GM12878 (cell line): ENCODE data around the gene RASAL2. TPM values are rescaled to one million over a fixed set of nuclear protein-coding genes. Genes with fewer than 3 reads are reported as not detected.

Experiments
- ATAC-seq: fragments of 200-7000 bp; cut with Tn5 transposase; 3 replicates; pipeline ENCODE4 v1.9.1; 2020; ENCODE audit warnings: mild to moderate bottlenecking, moderate library complexity
- BruUV-seq: library from RNA; stranded (reverse); fragments of 400-500 nt; replicated peaks from 2 replicates; lab custom pipeline; 2021; lab: Mats Ljungman, UMichigan
- CTCF ChIA-PET: fragments of 300-600 bp; sonication (Branson Sonifier 250); formaldehyde crosslinking; extraction: SDS; loops from one replicate; lab custom pipeline; 2021; ENCODE audit warnings: inconsistent platforms; lab: Yijun Ruan, JAX
- POLR2A ChIA-PET: fragments of 350-600 bp; formaldehyde crosslinking; extraction: SDS; loops from one replicate; lab custom pipeline; 2021; ENCODE audit warnings: inconsistent platforms; lab: Charles Lee
- RAD21 ChIA-PET: fragments of 300-600 bp; sonication (Branson Sonifier 250); formaldehyde crosslinking; loops from one replicate; lab custom pipeline; 2023; ENCODE audit warnings: antibody characterized with exemption; ENCODE audit not compliant: unreplicated experiment; lab: Charles Lee
- SMC1A ChIA-PET: fragments of 300-600 bp; sonication (Branson Sonifier 250); formaldehyde crosslinking; loops from one replicate; lab custom pipeline; 2023; ENCODE audit not compliant: unreplicated experiment, uncharacterized antibody; lab: Charles Lee
- DNase-seq: peaks from one replicate; pipeline ENCODE4 v3.0.0-alpha.2; 2011; ENCODE audit warnings: low read depth, low spot score
- FAIRE-seq: peaks from 3 replicates; lab custom pipeline; 2011; peaks lifted over from hg19 to GRCh38; lab: Jason Lieb, UNC
- H2AFZ ChIP-seq: 2 replicates; pipeline ENCODE4 v1.6.0; 2011; ENCODE audit warnings: low read depth, low read length, control low read depth; ENCODE audit not compliant: control insufficient read depth
- H3K27ac ChIP-seq: 2 replicates; pipeline ENCODE4 v1.5.1; 2011; ENCODE audit warnings: control low read depth; ENCODE audit not compliant: control insufficient read depth, insufficient read depth
- H3K27me3 ChIP-seq, 2 experiments: replicated peaks in 1 of 2; 2 replicates each; pipeline versions ENCODE4 v1.6.0 to v1.6.1; 2011; ENCODE audit warnings: low read length in 1 of 2; ENCODE audit not compliant: control insufficient read depth in 2 of 2, insufficient read depth in 2 of 2
- H3K36me3 ChIP-seq, 2 experiments: 2 replicates each; pipeline ENCODE4 v1.5.1; 2011; ENCODE audit warnings: low read length in 1 of 2; ENCODE audit not compliant: control insufficient read depth in 2 of 2, insufficient read depth in 2 of 2
- H3K4me1 ChIP-seq: 2 replicates; pipeline ENCODE4 v1.6.1; 2011; ENCODE audit warnings: mild to moderate bottlenecking, low read length, moderate library complexity, mixed read lengths; ENCODE audit not compliant: control insufficient read depth, insufficient read depth
- H3K4me2 ChIP-seq: 2 replicates; pipeline ENCODE4 v1.6.0; 2011; ENCODE audit warnings: control low read depth; ENCODE audit not compliant: control insufficient read depth, insufficient read depth
- H3K4me3 ChIP-seq: fragments of 200-600 bp; sonication (generic); 2 replicates; pipeline ENCODE4 v1.5.1; 2016
- H3K79me2 ChIP-seq: 2 replicates; pipeline ENCODE4 v1.6.0; 2011; ENCODE audit warnings: low read length; ENCODE audit not compliant: control insufficient read depth, insufficient read depth
- H3K9ac ChIP-seq: 2 replicates; pipeline ENCODE4 v1.8.0; 2011; ENCODE audit warnings: low read length, control low read depth, mixed read lengths; ENCODE audit not compliant: control insufficient read depth, insufficient read depth
- H3K9me3 ChIP-seq: replicated peaks from 3 replicates; pipeline ENCODE4 v1.5.1; 2011; ENCODE audit warnings: mild to moderate bottlenecking, low read length; ENCODE audit not compliant: control insufficient read depth, insufficient read depth
- H4K20me1 ChIP-seq: 2 replicates; pipeline ENCODE4 v1.6.0; 2011; ENCODE audit not compliant: control insufficient read depth, insufficient read depth
- ATF2 ChIP-seq: IDR thresholded peaks from 2 replicates; pipeline ENCODE4 v1.6.1; 2012; ENCODE audit warnings: low read length, inconsistent platforms
- CBX3 ChIP-seq: fragments of 200-600 bp; sonication (generic); IDR thresholded peaks from 2 replicates; pipeline ENCODE4 v1.6.1; 2016; ENCODE audit warnings: low read depth, borderline replicate concordance
- CHD2 ChIP-seq: IDR thresholded peaks from 2 replicates; pipeline ENCODE4 v1.6.1; 2011; ENCODE audit warnings: low read depth, low read length, improper control_type of control experiment, borderline replicate concordance
- E2F4 ChIP-seq: IDR thresholded peaks from 2 replicates; pipeline ENCODE4 v1.6.1; 2012; ENCODE audit warnings: low read depth, low read length, improper control_type of control experiment
- E2F8 ChIP-seq: fragments of 450-650 bp; IDR thresholded peaks from 2 replicates; pipeline ENCODE4 v1.6.1; 2018; ENCODE audit warnings: mild to moderate bottlenecking, low read depth, moderate library complexity; ENCODE audit not compliant: partially characterized antibody
- ESRRA ChIP-seq: IDR thresholded peaks from 2 replicates; pipeline ENCODE4 v1.6.1; 2012; ENCODE audit warnings: mild to moderate bottlenecking, low read length, improper control_type of control experiment
- KAT2A ChIP-seq: conservative IDR thresholded peaks from 2 replicates; pipeline ENCODE4 v1.6.1; 2011; ENCODE audit warnings: low read depth, low read length; ENCODE audit not compliant: control insufficient read depth
- MXI1 ChIP-seq: fragments of 150-350 bp; IDR thresholded peaks from 2 replicates; pipeline ENCODE4 v1.6.1; 2011; ENCODE audit warnings: low read depth, mild to moderate bottlenecking, inconsistent platforms, low read length, improper control_type of control experiment
- NFYB ChIP-seq: IDR thresholded peaks from 2 replicates; pipeline ENCODE4 v1.6.1; 2011; ENCODE audit warnings: low read depth, mild to moderate bottlenecking, low read length, improper control_type of control experiment, moderate library complexity; ENCODE audit not compliant: insufficient read depth
- NRF1 ChIP-seq: conservative IDR thresholded peaks from 2 replicates; pipeline ENCODE4 v1.6.1; 2011; ENCODE audit warnings: mild to moderate bottlenecking, low read depth, low read length, improper control_type of control experiment
- POLR2A ChIP-seq: IDR thresholded peaks from 2 replicates; pipeline ENCODE4 v1.6.1; 2011; ENCODE audit warnings: low read depth, mild to moderate bottlenecking, low read length
- SIX5 ChIP-seq: IDR thresholded peaks from 2 replicates; pipeline ENCODE4 v1.6.1; 2011; ENCODE audit warnings: mild to moderate bottlenecking, low read depth, low read length, moderate library complexity; ENCODE audit not compliant: severe bottlenecking
- SP1 ChIP-seq: IDR thresholded peaks from one replicate; pipeline ENCODE4 v1.6.1; 2011; ENCODE audit warnings: low read depth, low read length
- SUZ12 ChIP-seq: fragments of 200-600 bp; sonication (generic); IDR thresholded peaks from one replicate; pipeline ENCODE4 v1.6.1; 2018; ENCODE audit warnings: antibody characterized with exemption, mild to moderate bottlenecking; ENCODE audit not compliant: unreplicated experiment
- YBX1 ChIP-seq: fragments of 450-650 bp; IDR thresholded peaks from 2 replicates; pipeline ENCODE4 v1.6.1; 2016; ENCODE audit warnings: antibody characterized with exemption
- ZBTB33 ChIP-seq: fragments of 450-650 bp; IDR thresholded peaks from 2 replicates; pipeline ENCODE4 v1.6.1; 2017; ENCODE audit warnings: mild to moderate bottlenecking
- WGBS: methylation state at CpG from one replicate; pipeline ENCODE4 v1.1.6; 2016; ENCODE audit warnings: low lambda C conversion rate; ENCODE audit not compliant: insufficient replicate concordance, insufficient coverage; ENCODE audit errors: missing lambda C conversion rate; 5-methylcytosine and 5-hydroxymethylcytosine counted together
- in situ Hi-C: fragments of 300-500 bp; cut with MboI; formaldehyde crosslinking; loops from 9 replicates; pipeline ENCODE4 v1.14.3; 2018; ENCODE audit warnings: mixed read lengths
- intact Hi-C: fragments of 100-400 bp; cut with micrococcal nuclease; formaldehyde crosslinking; loops from one replicate; pipeline ENCODE4 v1.14.2; 2022; ENCODE audit not compliant: unreplicated experiment
- polyA plus RNA-seq, 11 experiments: library from polyadenylated mRNA; depleted of rRNA in 4 of 11; unstranded in 6 of 11; stranded (reverse) in 5 of 11; fragments of >200 nt; fragmentation: Nextera tagmentation in 4 of 11; fragmentation: Illumina TruSeq in 1 of 11; extraction: Ambion mirVana in 4 of 11; extraction: Trizol in 1 of 11; gene quantifications; 1 replicate in 1 of 11; 2 replicates in 10 of 11; pipeline versions ENCODE4 v1.2.1 to v1.2.3, GENCODE V29; 2011 to 2016; ENCODE audit warnings: inconsistent platforms in 2 of 11, missing spikeins in 2 of 11, low read depth in 1 of 11
- total RNA-seq, 4 experiments: library from RNA; depleted of rRNA in 3 of 4; stranded (reverse); fragments of >200 nt in 3 of 4; fragmentation: Illumina TruSeq in 1 of 4; extraction: Trizol in 1 of 4; gene quantifications; 2 replicates each; pipeline versions ENCODE4 v1.2.1 to v1.2.3, GENCODE V29; 2013 to 2021

RASAL2 gene
- total and polyA plus RNA-seq, 10 of the 15 experiments (the other 5 are each of a cell fraction or from before 2014, with no cell fraction given), result 0.02 to 6.9 (median 0.17) TPM; not detected in 1

DNA sequence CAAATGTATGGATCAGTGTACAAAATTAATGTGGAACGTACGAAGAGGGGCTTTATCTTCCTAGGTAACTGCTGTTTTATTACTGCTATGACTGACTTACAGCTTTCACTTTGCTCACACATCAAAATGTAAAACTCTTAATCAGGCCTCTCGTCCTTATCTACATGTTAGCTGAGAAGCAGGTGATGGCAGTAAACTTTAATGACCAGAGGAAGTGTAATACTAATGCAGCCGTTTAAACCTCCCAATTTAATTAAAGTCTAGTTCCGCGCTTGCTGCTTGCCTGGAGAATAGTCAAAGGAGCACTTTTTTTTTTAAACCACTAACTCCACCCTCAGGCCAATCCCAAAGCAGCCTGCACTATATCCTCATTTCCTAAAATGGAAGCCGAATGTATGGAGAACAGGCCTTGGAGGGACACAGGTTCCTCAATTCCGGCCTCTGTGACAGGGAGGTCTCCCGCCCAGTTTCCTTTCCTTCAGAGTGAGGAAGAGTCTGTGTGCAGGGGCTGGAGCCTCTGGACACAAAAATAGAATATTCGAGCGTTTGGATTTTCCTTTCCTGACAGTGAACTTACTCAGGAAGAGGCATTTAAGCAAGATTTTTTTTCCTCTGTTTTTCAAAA lies 36.7 kb upstream of the RASAL2 start:
- WGBS, result 55% methylated on average over 11 of the region's 11 CpGs
- no peak for FAIRE-seq
- Histone ChIP-seq H4K20me1 (no peaks in the 10 kb centered on the region), H3K79me2 (no peaks in the 10 kb centered on the region), H3K4me2 (no peak overlapping the region), H3K27ac (no peak overlapping the region), H3K9ac (no peak overlapping the region), H3K4me3 (no peak overlapping the region), H3K36me3 (no peaks in the 10 kb centered on the region), H3K4me1 (peaks cover 9% of the 10 kb centered on the region), H2AFZ (no peak overlapping the region), H3K27me3 (no peaks in the 10 kb centered on the region; a peak in 1 of 4 replicates), H3K9me3 (no peaks in the 10 kb centered on the region)
- BruUV-seq, result no TSS peak
- ChIA-PET SMC1A (interaction anchor here (0.7 to 2.9 kb wide), 8 partner anchors 9 to 132 kb away, joined by 3 to 25 read pairs (median 6); partner anchors contain the start of gene RASAL2), POLR2A (no interaction called here), CTCF (interaction anchor here (1.0 to 5.8 kb wide), 10 partner anchors 8 to 133 kb away, joined by 3 to 54 read pairs (median 6); no protein-coding TSS in a partner anchor), RAD21 (interaction anchor here (1.0 to 3.2 kb wide), 3 partner anchors 10 to 132 kb away, joined by 4 to 40 read pairs (median 13); no protein-coding TSS in a partner anchor)
- intact Hi-C loops (no loop called here), in situ Hi-C loops (no loop called here)
- DNase-seq, result no peak
- no peak for ATAC-seq
- TF ChIP-seq ESRRA, result no peak
- no peak for TF ChIP-seq KAT2A
- TF ChIP-seq CBX3, result no peak
- TF ChIP-seq SUZ12, result no peak
- TF ChIP-seq NRF1, result no peak
- TF ChIP-seq SP1, result no peak
- no peak for TF ChIP-seq NFYB
- TF ChIP-seq ATF2, result no peak
- no peak for TF ChIP-seq MXI1
- no peak for TF ChIP-seq YBX1
- TF ChIP-seq CHD2, result no peak
- no peak for TF ChIP-seq SIX5
- TF ChIP-seq POLR2A, result no peak
- TF ChIP-seq ZBTB33, result no peak
- TF ChIP-seq E2F8, result no peak
- no peak for TF ChIP-seq E2F4
